ENCODE data around the gene ACAD9.
"Not testable (repeated sequence)": the region's sequence is repeated elsewhere in the genome, so short reads cannot be mapped to it uniquely, and the experiment has no call there.

Gene ACAD9

GRCh38 chr3:128903501-128903900, 24.1 kb downstream of the ACAD9 start:
- no peak for DNase-seq

- no peak for DNase-seq
These were observed 26.8 kb downstream of the ACAD9 start for GRCh38 chr3:128906031-128906803.

GRCh38 chr3:128906804-128907525, 27.5 kb downstream of the ACAD9 start:
- DNase-seq: no peak

- DNase-seq: no peak
These were observed 28.5 kb downstream of the ACAD9 start for GRCh38 chr3:128907706-128908445.

- DNase-seq: no peak
These were observed 29.5 kb downstream of the ACAD9 start for GRCh38 chr3:128908951-128909350.

- DNase-seq: no peak
These were observed 30.6 kb downstream of the ACAD9 start for GRCh38 chr3:128910006-128910405.

- no peak for DNase-seq
These were observed 32.5 kb downstream of the ACAD9 start for GRCh38 chr3:128911911-128912310.

- DNase-seq: no peak
These were observed 35.7 kb downstream of the ACAD9 start for GRCh38 chr3:128914966-128915645.

- no peak for DNase-seq
These were observed 37.9 kb downstream of the ACAD9 start for GRCh38 chr3:128917291-128917690.

GRCh38 chr3:128919988-128920387, 40.6 kb downstream of the ACAD9 start:
- no peak for DNase-seq

GRCh38 chr3:128922804-128923459, 43.5 kb downstream of the ACAD9 start:
- DNase-seq: peak; percentile 55

GRCh38 chr3:128923576-128923975, 44.2 kb downstream of the ACAD9 start:
- DNase-seq: peak; percentile 41

- not testable (repeated sequence) for DNase-seq
These were observed 44.6 kb downstream of the ACAD9 start for GRCh38 chr3:128923986-128924385.

- no peak for DNase-seq
These were observed 49.9 kb downstream of the ACAD9 start for GRCh38 chr3:128929364-128929763.

GRCh38 chr3:128931046-128931445, 51.6 kb downstream of the ACAD9 start:
- DNase-seq: no peak

- no peak for DNase-seq
These were observed 53.2 kb downstream of the ACAD9 start for GRCh38 chr3:128932516-128933212.

GRCh38 chr3:128933213-128933921, 53.9 kb downstream of the ACAD9 start:
- DNase-seq: no peak

GRCh38 chr3:128933922-128934253, 54.5 kb downstream of the ACAD9 start:
- no peak for DNase-seq

- DNase-seq: no peak
These were observed 56.5 kb downstream of the ACAD9 start for GRCh38 chr3:128935922-128936321.

GRCh38 chr3:128936341-128936740, 56.9 kb downstream of the ACAD9 start:
- no peak for DNase-seq

GRCh38 chr3:128940252-128940651, 60.8 kb downstream of the ACAD9 start:
- no peak for DNase-seq

Data from CD4-positive, alpha-beta T cell treated with Interleukin-4 for 4 hours (primary cell).